ENCODE results near the gene HSCB.
"Not testable (repeated sequence)": the region's sequence is repeated elsewhere in the genome, so short reads cannot be mapped to it uniquely, and the experiment has no call there.

Gene HSCB

DNA sequence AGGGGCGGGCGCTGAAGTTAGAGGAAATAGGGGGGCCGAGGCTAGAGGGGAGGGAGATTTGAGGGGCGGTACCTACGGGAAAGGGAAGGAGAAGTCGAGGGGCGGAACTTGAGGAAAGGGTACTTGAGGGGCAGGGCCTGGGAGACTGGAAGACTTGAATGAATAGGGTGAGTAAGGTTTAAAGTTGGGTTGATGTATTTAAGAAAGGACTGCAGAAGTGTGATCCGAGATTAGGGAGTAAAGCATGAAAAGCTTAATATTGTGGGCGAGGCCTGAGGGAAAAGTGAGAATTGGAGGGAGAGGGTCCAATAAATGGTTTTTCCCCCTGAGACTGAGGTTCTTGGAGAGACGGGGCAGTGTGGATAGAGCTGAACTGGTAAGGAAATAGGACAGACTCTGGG, 723 bp downstream of the HSCB start:
- H3K4me3 ChIP-seq (replicated peaks; ENCODE audit: low read depth, low read length): peak overlapping the region; percentile 92
- no peak for TF ChIP-seq CTCF (IDR thresholded peaks at IDR 0.05; ENCODE audit: insufficient read depth, low read length, poor library complexity, severe bottlenecking)
- no peaks in the 10 kb centered on the region for H3K27me3 ChIP-seq (replicated peaks; ENCODE audit: control insufficient read depth, insufficient read depth, low read length)
- peaks cover 5% of the 10 kb centered on the region for H3K36me3 ChIP-seq (ENCODE audit: control insufficient read depth, insufficient read depth, low read length)
- DNase-seq (ENCODE audit: extremely low read depth, insufficient read length): no peak

DNA sequence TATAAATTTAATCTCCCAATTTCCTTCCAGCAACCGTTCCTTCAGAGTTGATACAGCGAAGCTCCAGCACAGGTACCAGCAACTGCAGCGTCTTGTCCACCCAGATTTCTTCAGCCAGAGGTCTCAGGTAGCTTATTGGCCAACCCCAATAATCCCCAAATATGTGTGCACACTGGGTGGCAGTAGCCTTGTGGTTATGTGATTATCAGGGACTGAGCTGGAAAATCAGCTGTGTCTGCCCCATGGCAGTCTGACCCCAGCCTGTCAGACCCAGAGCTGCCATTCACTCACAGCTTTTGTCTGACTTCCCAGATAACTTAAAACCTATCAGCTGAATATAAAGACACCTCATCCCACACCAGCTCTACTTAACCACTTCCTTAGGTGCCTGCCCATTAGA, 2.0 kb downstream of the HSCB start:
- no peak for DNase-seq (ENCODE audit: extremely low read depth, insufficient read length)
- no peak for TF ChIP-seq CTCF (IDR thresholded peaks at IDR 0.05; ENCODE audit: insufficient read depth, low read length, poor library complexity, severe bottlenecking)
- no peak overlapping the region for H3K4me3 ChIP-seq (replicated peaks; ENCODE audit: low read depth, low read length)
- no peaks in the 10 kb centered on the region for H3K27me3 ChIP-seq (replicated peaks; ENCODE audit: control insufficient read depth, insufficient read depth, low read length)
- peaks cover 6% of the 10 kb centered on the region for H3K36me3 ChIP-seq (ENCODE audit: control insufficient read depth, insufficient read depth, low read length)

DNA sequence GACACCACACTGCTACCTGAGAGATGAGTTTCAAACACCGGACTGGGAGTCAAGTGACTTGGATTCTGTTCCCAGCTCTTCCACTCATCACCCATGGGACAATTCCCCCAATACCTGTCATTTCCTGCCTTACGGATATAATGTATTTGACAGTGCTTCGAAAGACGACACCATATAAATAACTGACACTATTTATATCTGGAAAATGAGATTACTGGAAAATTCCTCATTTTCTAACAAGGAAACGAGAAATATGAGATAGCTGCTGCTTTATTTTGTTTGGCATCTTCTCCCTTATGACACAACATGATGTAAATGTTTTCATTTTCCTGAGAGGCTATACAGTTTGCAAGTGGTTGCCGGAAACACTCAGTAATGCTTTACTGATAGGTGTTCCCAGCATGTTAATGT, 8.6 kb downstream of the HSCB start:
- no peaks in the 10 kb centered on the region for H3K27me3 ChIP-seq (replicated peaks; ENCODE audit: control insufficient read depth, insufficient read depth, low read length)
- H3K36me3 ChIP-seq (ENCODE audit: control insufficient read depth, insufficient read depth, low read length): peaks cover 5% of the 10 kb centered on the region
- no peak for TF ChIP-seq CTCF (IDR thresholded peaks at IDR 0.05; ENCODE audit: insufficient read depth, low read length, poor library complexity, severe bottlenecking)
- DNase-seq (ENCODE audit: extremely low read depth, insufficient read length): no peak
- no peak overlapping the region for H3K4me3 ChIP-seq (replicated peaks; ENCODE audit: low read depth, low read length)

DNA sequence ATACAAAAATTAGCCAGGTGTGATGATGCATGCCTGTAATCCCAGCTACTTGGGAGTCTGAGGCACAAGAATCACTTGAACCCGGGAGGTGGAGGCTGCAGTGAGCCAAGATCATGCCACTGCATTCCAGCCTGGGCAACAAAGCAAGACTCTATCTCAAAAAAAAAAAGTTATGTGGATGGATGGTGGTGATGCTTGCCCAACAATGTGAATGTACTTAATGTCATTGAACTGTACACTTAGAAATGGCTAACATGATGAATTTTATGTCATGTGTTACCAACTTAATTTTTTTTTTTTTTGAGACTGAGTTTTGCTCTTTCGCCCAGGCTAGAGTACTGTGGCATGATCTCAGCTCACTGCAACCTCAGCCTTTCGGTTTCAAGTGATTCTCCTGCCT, 12.7 kb downstream of the HSCB start:
- not testable (repeated sequence) for H3K27me3 ChIP-seq (replicated peaks; ENCODE audit: control insufficient read depth, insufficient read depth, low read length); H3K4me3 ChIP-seq (replicated peaks; ENCODE audit: low read depth, low read length); DNase-seq (ENCODE audit: extremely low read depth, insufficient read length); H3K36me3 ChIP-seq (ENCODE audit: control insufficient read depth, insufficient read depth, low read length)

DNA sequence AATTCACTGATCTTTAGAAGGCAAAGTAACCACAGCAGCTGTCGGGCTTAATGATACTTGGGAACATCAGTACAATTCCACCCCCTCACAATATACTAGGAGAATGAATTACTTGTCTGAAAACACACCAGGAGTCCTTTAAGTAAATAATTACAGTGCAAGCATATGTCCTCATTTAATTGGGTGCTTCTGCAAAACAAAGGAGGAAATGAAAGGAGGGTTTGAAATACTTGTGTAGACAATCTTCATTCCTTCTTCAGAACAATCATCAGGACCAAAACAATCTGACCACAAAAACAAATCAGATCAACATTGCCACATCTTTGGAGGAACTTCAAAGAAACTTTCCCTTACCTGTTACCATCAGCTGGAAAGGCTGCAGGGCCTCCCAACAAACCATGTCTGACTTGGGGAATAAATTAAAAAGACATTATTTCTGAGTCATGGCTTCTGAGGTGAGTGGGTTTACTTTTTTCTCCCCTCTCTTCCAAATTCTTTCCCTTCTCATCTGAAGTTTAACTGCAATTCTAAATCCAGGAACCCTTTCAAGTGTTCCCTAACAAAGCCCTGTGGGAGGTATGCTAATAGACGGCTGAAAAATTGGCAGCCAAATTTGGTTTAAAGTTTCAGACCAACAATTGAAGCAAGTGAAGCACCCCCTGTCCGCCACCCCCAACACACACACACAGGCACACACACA, 18.2 kb downstream of the HSCB start:
- TF ChIP-seq CTCF (IDR thresholded peaks at IDR 0.05; ENCODE audit: insufficient read depth, low read length, poor library complexity, severe bottlenecking): no peak
- no peak overlapping the region for H3K4me3 ChIP-seq (replicated peaks; ENCODE audit: low read depth, low read length)
- no peaks in the 10 kb centered on the region for H3K27me3 ChIP-seq (replicated peaks; ENCODE audit: control insufficient read depth, insufficient read depth, low read length)
- DNase-seq (ENCODE audit: extremely low read depth, insufficient read length): no peak
- H3K36me3 ChIP-seq (ENCODE audit: control insufficient read depth, insufficient read depth, low read length): no peaks in the 10 kb centered on the region

GRCh38 chr22:28761449-28761755, 19.6 kb downstream of the HSCB start:
- no peaks in the 10 kb centered on the region for H3K36me3 ChIP-seq (ENCODE audit: control insufficient read depth, insufficient read depth, low read length)
- no peak for TF ChIP-seq CTCF (IDR thresholded peaks at IDR 0.05; ENCODE audit: insufficient read depth, low read length, poor library complexity, severe bottlenecking)
- DNase-seq (ENCODE audit: extremely low read depth, insufficient read length): no peak
- no peak overlapping the region for H3K4me3 ChIP-seq (replicated peaks; ENCODE audit: low read depth, low read length)
- H3K27me3 ChIP-seq (replicated peaks; ENCODE audit: control insufficient read depth, insufficient read depth, low read length): no peaks in the 10 kb centered on the region

DNA sequence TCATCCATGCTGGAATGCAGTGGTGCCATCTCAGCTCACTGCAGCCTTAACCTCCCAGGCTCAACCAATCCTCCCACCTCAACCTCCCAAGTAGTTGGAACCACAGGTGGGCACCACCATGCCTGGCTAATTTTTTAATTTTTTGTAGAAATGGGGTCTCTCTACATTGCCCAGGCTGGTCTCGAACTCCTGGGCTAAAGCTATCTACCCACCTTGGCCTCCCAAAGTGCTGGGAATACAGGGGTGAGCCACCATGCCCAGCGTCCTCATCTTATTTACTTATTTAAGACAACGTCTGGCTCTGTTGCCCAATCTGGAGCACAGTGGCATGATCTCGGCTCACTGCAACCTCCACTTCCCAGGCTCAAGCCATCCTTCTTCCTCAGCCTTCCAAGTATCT, 20.2 kb downstream of the HSCB start:
- not testable (repeated sequence) for H3K4me3 ChIP-seq (replicated peaks; ENCODE audit: low read depth, low read length); DNase-seq (ENCODE audit: extremely low read depth, insufficient read length); H3K36me3 ChIP-seq (ENCODE audit: control insufficient read depth, insufficient read depth, low read length)

More for the DNA sequence above, 20.2 kb downstream of the HSCB start:
- H3K27me3 ChIP-seq (replicated peaks; ENCODE audit: control insufficient read depth, insufficient read depth, low read length): not testable (repeated sequence)
